C4-2B (cell line): ENCODE measurements around the gene BTK.

Experiments used
- CTCF ChIP-seq: fragments of 450-650 bp; conservative IDR thresholded peaks from 2 replicates; pipeline ENCODE4 v1.5.1; 2017; ENCODE audit warnings: mild to moderate bottlenecking
- ZFX ChIP-seq: fragments of 450-650 bp; IDR thresholded peaks from 2 replicates; pipeline ENCODE4 v1.6.1; 2017

GRCh38 chrX:101398694-101399093, 12.7 kb upstream of the BTK start:
- TF ChIP-seq CTCF (no peak), ZFX (no peak)
